ENCODE data around the gene MAP6D1.
A peak's percentile ranks its signal among the peaks of the same experiment; 100 is the strongest.
"Not testable (repeated sequence)": the region's sequence is repeated elsewhere in the genome, so short reads cannot be mapped to it uniquely, and the experiment has no call there.

Gene MAP6D1

GRCh38 chr3:183777016-183777618 lies 48.3 kb downstream of the MAP6D1 start:
- DNase-seq (ENCODE audit: insufficient read length, low spot score): no peak
- FAIRE-seq: no peak
- TF ChIP-seq, protein P1, sequence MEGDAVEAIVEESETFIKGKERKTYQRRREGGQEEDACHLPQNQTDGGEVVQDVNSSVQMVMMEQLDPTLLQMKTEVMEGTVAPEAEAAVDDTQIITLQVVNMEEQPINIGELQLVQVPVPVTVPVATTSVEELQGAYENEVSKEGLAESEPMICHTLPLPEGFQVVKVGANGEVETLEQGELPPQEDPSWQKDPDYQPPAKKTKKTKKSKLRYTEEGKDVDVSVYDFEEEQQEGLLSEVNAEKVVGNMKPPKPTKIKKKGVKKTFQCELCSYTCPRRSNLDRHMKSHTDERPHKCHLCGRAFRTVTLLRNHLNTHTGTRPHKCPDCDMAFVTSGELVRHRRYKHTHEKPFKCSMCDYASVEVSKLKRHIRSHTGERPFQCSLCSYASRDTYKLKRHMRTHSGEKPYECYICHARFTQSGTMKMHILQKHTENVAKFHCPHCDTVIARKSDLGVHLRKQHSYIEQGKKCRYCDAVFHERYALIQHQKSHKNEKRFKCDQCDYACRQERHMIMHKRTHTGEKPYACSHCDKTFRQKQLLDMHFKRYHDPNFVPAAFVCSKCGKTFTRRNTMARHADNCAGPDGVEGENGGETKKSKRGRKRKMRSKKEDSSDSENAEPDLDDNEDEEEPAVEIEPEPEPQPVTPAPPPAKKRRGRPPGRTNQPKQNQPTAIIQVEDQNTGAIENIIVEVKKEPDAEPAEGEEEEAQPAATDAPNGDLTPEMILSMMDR (IDR thresholded peaks at IDR 0.05; ENCODE audit: insufficient read depth, missing control alignments): no peak

DNA sequence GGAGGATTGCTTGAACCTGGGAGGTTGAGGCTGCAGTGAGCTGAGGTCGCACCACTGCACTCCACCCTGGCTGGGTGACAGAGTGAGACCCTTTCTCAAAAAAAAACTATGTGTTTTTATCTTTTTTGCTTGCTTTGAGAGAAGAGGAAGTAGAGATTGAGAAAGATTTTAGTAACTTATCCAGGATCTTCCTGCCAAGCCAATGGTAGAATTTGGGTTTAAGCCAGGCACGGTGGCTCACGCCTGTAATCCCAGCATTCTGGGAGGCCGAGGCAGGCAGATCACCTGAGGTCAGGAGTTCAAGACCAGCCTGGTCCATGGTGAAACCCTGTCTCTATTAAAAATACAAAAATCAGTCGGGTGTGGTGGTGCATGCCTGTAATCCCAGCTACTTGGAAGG lies 48.9 kb downstream of the MAP6D1 start:
- not testable (repeated sequence) for FAIRE-seq; DNase-seq (ENCODE audit: insufficient read length, low spot score)

DNA sequence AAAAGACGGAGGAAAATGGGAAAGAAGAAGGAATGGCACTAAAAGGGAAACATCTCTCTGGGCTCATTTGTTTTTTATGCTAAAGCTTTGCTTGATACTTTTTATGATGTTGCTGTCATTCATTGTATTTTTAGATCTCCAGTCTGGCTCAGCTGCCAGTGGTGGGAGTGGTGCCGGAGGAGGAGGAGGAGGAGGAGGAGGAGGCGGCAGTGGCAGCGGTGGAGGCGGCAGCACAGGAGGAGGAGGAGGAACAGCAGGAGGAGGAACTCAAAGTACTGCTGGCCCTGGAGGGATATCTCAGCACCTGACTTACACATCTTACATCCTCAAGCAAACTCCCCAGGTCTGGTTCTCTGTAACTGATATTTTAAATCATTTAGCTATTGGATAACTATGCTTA lies 49.6 kb downstream of the MAP6D1 start:
- no peak for DNase-seq (ENCODE audit: insufficient read length, low spot score)
- FAIRE-seq: no peak
- TF ChIP-seq, protein P1 (IDR thresholded peaks at IDR 0.05; ENCODE audit: insufficient read depth, missing control alignments): no peak

DNA sequence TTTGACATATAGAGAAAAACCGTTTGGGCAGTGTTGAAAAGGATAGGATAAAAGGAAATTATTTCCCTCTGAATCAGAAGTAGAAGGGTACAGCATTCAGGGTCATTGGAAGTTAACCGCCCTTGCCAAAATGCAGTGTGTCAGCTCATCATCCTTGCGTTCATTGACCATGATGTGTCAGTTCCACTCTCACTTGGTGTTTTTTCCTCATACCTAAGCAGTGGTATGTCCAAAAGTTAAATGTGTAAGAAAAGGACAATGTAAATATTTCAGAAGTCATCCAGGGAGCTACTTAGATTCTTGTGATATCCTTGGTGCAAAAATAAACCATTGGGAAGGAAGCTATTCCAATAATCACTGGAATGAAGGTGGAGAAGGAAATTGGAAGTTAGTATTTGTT lies 50.7 kb downstream of the MAP6D1 start:
- FAIRE-seq (no peak), DNase-seq (ENCODE audit: insufficient read length, low spot score) (no peak)
- TF ChIP-seq, protein P1 (IDR thresholded peaks at IDR 0.05; ENCODE audit: insufficient read depth, missing control alignments): no peak

DNA sequence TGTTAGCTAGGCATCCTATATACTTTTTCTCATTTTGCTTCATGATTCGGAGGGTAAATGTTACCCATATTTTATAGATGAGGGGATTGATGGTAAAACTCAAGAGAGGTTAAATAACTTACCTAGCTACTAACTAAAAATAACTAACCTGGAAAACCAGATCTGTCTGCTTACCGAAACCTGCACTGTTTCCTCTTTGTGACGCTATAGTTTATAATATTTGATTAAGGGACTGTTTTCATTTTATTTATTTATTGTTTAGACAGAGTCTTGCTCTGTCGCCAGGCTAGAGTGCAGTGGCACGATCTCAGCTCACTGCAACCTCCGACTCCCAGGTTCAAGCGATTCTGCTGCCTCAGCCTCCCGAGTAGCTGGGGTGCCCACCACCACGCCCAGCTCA lies 55.9 kb downstream of the MAP6D1 start:
- FAIRE-seq (no peak), DNase-seq (ENCODE audit: insufficient read length, low spot score) (no peak)
- TF ChIP-seq, protein P1 (IDR thresholded peaks at IDR 0.05; ENCODE audit: insufficient read depth, missing control alignments): no peak

GRCh38 chr3:183768114-183768513 lies 57.3 kb downstream of the MAP6D1 start:
- TF ChIP-seq, protein P1 (IDR thresholded peaks at IDR 0.05; ENCODE audit: insufficient read depth, missing control alignments): no peak
- DNase-seq (ENCODE audit: insufficient read length, low spot score) (no peak), FAIRE-seq (no peak)

DNA sequence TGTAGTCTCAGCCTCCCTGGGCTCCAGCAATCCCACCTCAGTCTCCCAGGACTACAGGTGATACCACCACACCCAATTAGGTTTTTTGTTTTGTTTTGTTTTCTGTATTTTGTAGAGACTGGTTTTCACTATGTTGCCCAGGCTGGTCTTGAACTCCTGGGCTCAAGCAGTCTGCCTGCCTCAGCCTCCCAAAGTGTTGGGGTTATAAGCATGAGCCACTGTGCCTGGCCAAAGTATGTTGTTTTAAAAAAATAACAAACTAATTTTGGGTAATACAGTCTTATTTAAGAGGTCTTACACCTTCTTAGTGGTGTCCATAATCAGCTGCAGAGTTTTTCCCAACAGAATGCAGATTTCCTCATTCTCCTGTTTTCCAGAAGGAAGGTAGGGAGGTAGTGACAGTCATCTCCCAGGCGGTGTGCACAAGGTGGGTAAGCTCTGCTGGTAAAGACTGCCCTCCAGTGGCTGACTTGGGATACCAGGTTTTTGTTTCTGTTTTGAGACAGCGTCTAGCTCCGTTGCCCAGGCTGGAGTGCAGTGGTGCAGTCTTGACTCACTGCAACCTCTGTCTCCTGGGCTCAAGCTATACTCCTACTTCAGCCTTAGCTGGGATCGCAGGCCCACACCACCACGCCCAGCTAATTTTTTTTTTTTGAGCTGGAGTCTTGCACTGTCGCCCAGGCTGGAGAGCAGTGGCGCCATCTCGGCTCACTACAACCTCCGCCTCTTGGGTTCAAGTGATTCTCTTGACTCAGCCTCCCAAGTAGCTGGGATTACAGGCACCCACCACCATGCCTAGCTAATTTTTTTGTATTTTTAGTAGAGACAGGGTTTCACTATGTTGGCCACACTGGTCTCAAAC lies 58.4 kb downstream of the MAP6D1 start:
- FAIRE-seq: no peak
- TF ChIP-seq, protein P1 (IDR thresholded peaks at IDR 0.05; ENCODE audit: insufficient read depth, missing control alignments): peak; percentile 92
- DNase-seq (ENCODE audit: insufficient read length, low spot score): peak; percentile 38
